ENCODE measurements around the gene GPR82.
"Not testable (repeated sequence)": the region's sequence is repeated elsewhere in the genome, so short reads cannot be mapped to it uniquely, and the experiment has no call there.

The GPR82 gene, protein sequence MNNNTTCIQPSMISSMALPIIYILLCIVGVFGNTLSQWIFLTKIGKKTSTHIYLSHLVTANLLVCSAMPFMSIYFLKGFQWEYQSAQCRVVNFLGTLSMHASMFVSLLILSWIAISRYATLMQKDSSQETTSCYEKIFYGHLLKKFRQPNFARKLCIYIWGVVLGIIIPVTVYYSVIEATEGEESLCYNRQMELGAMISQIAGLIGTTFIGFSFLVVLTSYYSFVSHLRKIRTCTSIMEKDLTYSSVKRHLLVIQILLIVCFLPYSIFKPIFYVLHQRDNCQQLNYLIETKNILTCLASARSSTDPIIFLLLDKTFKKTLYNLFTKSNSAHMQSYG

GRCh38 chrX:41723826-41724225 lies at the start of gene GPR82:
Gene GPR82, plus strand, starts transcription at chrX:41724181. Its CDS starts 2,846 bp downstream, at chrX:41727027.
- DNase-seq (ENCODE audit: low read depth): no peak

DNA sequence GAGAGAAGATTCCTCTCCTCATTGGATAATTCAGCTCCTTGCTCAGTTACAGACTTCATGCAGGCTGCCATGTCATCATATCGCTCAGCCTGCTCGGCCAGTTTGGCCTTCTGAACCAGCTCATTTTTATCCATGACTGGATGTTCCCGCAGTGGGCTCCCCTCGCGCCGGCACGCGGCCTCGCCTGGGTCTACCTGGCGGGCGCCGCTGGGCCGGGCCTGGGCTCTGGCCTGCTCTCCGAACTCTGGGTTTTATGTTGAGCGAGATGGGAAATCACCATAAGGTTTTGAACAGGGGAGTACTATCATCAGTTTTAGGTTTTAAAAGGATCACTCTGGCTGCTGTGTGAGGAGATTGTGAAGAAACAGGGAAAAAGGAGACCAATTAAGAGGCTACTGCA lies 47.6 kb upstream of the GPR82 start:
- not testable (repeated sequence) for DNase-seq (ENCODE audit: low read depth)

DNA sequence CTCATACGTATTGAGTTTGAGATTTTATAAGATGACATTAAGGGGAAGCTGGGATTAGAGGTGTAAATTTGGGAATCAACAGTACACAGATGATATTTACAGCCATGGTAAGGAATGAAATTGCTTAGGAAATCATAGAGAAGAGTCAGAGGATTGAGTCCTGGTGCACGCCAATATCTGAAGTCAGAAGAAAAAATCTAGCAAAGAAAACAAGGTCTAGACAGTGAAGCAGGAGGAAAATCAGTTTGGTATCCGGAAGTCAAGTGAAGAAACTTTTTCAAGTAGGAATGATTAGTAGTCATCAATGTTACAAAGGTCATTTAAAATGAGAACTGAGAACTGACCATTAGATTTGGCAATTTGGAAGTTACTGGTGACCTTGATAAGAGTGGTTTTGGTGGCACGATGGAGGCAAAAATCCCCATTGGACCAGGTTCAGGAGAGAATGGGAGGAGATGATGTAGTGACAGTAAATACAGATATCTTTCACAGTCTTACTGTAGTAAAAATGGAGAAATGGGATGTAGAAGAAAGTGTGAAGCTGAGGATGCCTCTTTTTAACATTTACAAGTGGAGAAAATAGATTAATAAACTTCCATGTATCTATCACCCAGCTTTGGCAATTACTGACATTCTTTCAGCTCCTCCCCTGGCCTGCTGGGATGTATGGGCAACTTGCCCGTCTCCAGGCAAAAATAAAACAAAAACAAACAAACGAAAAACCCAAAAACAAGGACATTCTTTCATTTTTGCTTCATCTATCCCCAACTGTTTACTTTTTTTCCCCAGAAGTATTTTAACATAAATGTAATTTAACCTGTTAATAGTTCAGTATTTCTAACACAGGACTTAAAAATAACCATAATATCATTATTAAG lies 46.6 kb upstream of the GPR82 start:
- no peak for DNase-seq (ENCODE audit: low read depth)

GRCh38 chrX:41684138-41684537 lies 39.8 kb upstream of the GPR82 start:
- DNase-seq (ENCODE audit: low read depth): no peak

DNA sequence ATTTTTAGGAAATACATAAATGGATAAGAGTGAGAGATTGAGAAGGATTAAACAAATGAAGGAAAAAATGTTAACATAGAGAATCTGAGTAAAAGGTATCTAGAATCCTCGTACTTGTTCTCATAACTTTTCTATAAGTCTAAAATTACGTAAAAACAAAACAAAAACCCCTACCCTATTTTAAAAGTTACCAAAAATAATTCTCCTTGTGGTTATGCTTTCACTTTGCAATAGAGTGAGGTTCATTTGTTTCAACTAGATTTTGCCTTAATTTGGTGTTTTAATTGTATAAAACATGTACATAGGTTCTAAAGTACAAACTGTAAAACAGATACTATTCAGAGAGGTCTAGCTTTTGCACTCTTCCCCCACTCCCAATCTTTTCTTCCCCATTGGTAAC lies 39.0 kb upstream of the GPR82 start:
- no peak for DNase-seq (ENCODE audit: low read depth)

DNA sequence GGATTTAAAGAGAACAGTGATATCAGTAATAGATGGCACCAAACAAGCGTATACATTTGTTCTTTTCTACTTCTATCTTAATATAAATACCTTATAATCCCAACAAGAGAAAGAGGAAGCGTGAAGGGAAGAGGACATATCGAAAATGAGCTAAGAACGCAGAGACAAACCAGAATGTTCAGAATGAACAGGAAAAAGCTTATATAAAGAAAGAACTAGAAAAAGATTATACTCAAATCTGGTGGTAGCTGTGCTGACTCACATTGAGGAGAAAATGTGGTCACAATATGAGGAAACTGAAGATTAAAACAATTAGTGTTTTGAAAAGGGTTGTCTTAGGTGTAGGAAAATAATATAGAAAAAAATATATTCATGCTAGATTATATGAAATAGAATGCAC lies 37.2 kb upstream of the GPR82 start:
- DNase-seq (ENCODE audit: low read depth): no peak

DNA sequence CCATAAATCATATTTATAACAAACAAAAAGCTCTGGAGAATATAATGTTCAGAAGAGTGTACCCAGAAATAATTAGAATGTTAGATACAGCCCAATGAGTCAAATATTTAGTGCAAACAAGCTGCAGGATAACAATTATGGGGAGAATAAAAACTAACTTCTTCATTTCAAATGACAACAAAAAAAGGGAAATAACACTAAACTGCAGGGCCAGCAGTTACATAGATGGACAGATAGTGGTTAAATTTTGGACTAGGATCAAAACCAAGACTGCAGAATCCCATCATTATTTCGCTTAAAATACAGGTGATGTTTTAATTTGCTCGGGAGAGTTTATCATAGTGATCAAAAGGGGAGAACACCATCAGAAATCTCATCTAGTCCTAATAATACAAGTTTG lies 35.8 kb upstream of the GPR82 start:
- no peak for DNase-seq (ENCODE audit: low read depth)

GRCh38 chrX:41688835-41689234 lies 35.1 kb upstream of the GPR82 start, which contains the start of gene GPR34:
Gene GPR34, plus strand, starts transcription at chrX:41688973. Its CDS starts 6,661 bp downstream, at chrX:41695634.
- no peak for DNase-seq (ENCODE audit: low read depth)

DNA sequence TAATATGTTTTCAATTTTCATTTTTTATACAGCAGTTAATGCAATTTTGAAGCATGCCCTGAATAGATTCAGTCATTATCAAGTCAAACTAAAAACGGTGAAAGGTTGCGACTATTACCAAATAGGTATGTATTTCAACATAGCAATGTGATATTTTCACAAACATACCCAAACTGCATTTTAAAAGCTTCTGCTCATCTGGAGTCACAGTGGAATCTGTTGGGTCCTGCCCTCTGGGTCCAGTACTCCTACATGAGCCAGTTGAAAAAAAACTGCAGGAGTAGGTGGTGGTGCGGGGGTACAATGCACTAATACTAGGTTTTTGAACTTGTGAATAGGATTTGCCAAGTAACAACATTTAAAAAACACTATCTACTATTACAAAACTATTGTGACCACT lies 34.3 kb upstream of the GPR82 start:
- no peak for DNase-seq (ENCODE audit: low read depth)

GRCh38 chrX:41692162-41692749 lies 31.7 kb upstream of the GPR82 start:
- DNase-seq (ENCODE audit: low read depth): no peak

- DNase-seq (ENCODE audit: low read depth): no peak
Observed at GRCh38 chrX:41693024-41693423, 31.0 kb upstream of the GPR82 start.

DNA sequence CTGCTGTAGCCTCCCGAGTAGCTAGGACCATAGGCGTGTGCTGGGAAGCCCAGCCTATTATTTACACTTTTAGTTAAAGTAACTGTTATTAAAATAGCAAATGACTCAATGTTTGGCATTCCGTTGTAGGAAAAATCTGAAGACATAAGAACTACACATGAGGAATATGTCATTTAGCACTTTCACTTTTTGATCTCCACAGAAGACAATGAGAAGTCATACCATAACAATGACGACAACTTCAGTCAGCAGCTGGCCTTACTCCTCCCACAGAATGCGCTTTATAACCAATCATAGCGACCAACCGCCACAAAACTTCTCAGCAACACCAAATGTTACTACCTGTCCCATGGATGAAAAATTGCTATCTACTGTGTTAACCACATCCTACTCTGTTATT lies 28.6 kb upstream of the GPR82 start:
- no peak for DNase-seq (ENCODE audit: low read depth)

- no peak for DNase-seq (ENCODE audit: low read depth)
Observed at GRCh38 chrX:41703574-41704029, 20.4 kb upstream of the GPR82 start.

GRCh38 chrX:41705042-41705441 lies 18.9 kb upstream of the GPR82 start:
- no peak for DNase-seq (ENCODE audit: low read depth)

- no peak for DNase-seq (ENCODE audit: low read depth)
Observed at GRCh38 chrX:41705680-41706374, 18.2 kb upstream of the GPR82 start.

DNA sequence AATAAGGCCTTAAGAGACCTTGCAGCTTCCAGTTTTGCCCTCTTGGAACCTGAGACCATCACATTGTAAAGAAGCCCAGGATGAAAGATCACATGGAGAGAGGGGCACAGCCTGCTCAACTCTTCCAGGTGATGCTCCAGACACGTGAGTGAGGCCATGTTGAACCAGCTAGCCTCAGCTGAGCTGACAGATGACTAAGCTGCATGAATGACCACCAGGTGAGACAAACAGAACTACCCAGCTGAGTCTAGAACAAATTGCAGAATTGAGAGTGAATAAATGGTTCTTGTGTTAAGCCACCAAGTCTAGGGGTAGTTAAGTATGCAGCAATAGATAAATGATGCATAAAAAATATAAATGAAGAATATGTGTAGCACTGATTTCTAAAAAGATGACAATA lies 16.8 kb upstream of the GPR82 start:
- DNase-seq (ENCODE audit: low read depth): no peak

DNA sequence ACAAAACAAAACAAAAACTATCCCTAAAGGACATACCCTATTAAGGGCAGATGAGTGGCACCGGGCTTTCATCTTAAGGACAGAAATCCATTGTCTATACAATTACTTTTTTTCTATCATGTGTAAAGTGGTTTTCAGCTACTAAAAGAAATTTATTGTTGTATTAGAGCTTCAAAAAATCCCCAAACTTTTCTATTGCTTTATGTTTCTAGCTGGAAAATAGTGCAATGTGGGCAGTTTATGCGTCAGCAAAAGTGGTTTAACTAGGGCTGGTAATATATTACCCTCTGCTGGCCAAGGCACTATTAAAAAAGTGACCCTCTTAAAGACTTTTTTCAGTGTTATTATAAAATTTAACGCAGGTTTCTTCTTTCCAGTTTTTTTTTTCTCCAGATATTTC lies 15.5 kb upstream of the GPR82 start:
- DNase-seq (ENCODE audit: low read depth): no peak

GRCh38 chrX:41711021-41711667 lies 12.8 kb upstream of the GPR82 start:
- no peak for DNase-seq (ENCODE audit: low read depth)

DNA sequence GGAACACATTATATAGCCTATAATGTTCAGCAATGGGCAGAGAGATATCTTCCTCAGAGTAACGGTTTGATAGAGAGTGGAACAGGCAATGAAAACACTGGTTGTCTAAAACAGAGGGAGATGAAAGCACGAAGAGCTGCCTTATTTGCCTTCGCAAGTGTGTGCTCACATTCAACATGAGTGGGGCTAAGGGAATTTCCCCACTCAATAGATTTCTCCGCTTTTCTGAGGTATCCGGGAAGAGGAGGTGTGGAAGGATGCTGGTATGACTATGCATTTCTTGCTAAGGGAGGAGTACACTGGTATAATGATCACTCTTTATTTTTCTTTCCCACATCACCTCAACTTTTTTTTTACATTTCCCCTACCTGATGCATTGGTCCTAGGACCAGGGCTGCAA lies 7.8 kb upstream of the GPR82 start:
- no peak for DNase-seq (ENCODE audit: low read depth)

GRCh38 chrX:41716767-41717473 lies 7.1 kb upstream of the GPR82 start:
- DNase-seq (ENCODE audit: low read depth): no peak
